K562 (cell line): Measurements from ENCODE around the gene ZFP36. TPM values are rescaled to one million over a fixed set of nuclear protein-coding genes. Genes with fewer than 3 reads are reported as not detected.

Source experiments
- ARID2 ChIP-seq: fragments of 450-650 bp; IDR thresholded peaks from 2 replicates; pipeline ENCODE4 v1.6.1; 2017; ENCODE audit warnings: antibody characterized with exemption, mild to moderate bottlenecking
- CREB3 ChIP-seq: fragments of 450-650 bp; conservative IDR thresholded peaks from 2 replicates; pipeline ENCODE4 v1.6.1; 2016; ENCODE audit warnings: missing genetic modification characterization, low read depth, mild to moderate bottlenecking, missing compliant biosample characterization, moderate library complexity
- ELF2 ChIP-seq: fragments of 250-450 bp; sonication (Bioruptor Pico); IDR thresholded peaks from 2 replicates; pipeline ENCODE4 v1.5.0; 2021; ENCODE audit warnings: mild to moderate bottlenecking
- EP400 ChIP-seq: fragments of 450-650 bp; IDR thresholded peaks from 2 replicates; pipeline ENCODE4 v1.6.1; 2017; ENCODE audit warnings: antibody characterized with exemption, mild to moderate bottlenecking, moderate library complexity
- ETV1 ChIP-seq: fragments of 450-650 bp; conservative IDR thresholded peaks from 2 replicates; pipeline ENCODE4 v1.6.1; 2016; ENCODE audit warnings: missing genetic modification characterization, control low read depth, low read depth, missing compliant biosample characterization
- ID3 ChIP-seq, 2 experiments: fragments of 250-450 bp in 1 of 2; fragments of 450-650 bp in 1 of 2; sonication (Bioruptor Pico) in 1 of 2; IDR thresholded peaks; 2 replicates each; pipeline versions ENCODE4 v1.6.1 to v1.8.0; 2016 to 2021; ENCODE audit warnings: mild to moderate bottlenecking in 2 of 2, moderate library complexity in 2 of 2, missing compliant biosample characterization in 1 of 2, missing genetic modification characterization in 1 of 2
- IRF9 ChIP-seq: fragments of 450-650 bp; IDR thresholded peaks from 2 replicates; pipeline ENCODE4 v1.6.1; 2016; ENCODE audit warnings: missing biosample characterization, missing genetic modification characterization
- MAFG ChIP-seq: fragments of 450-650 bp; conservative IDR thresholded peaks from 2 replicates; pipeline ENCODE4 v1.6.1; 2016; ENCODE audit warnings: missing genetic modification characterization, missing compliant biosample characterization
- MAZ ChIP-seq, 2 experiments: fragments of 450-650 bp in 1 of 2; sonication (generic) in 1 of 2; formaldehyde crosslinking; IDR thresholded peaks in 1 of 2; conservative IDR thresholded peaks in 1 of 2; 2 replicates each; pipeline versions ENCODE4 v1.4.0 to v1.5.0; 2020; ENCODE audit warnings: mild to moderate bottlenecking in 1 of 2, missing genetic modification reagents in 1 of 2
- NFYB ChIP-seq: IDR thresholded peaks from 2 replicates; pipeline ENCODE4 v1.6.1; 2011; ENCODE audit warnings: mild to moderate bottlenecking, moderate library complexity; ENCODE audit not compliant: insufficient read length; ENCODE audit errors: extremely low read depth
- RFX7 ChIP-seq: fragments of 250-450 bp; sonication (Bioruptor Pico); IDR thresholded peaks from 2 replicates; pipeline ENCODE4 v1.5.1; 2021; ENCODE audit warnings: mild to moderate bottlenecking
- RNF219 ChIP-seq: fragments of 250-450 bp; sonication (Bioruptor Pico); IDR thresholded peaks from 2 replicates; pipeline ENCODE4 v1.5.0; 2022; ENCODE audit warnings: mild to moderate bottlenecking
- SMARCA4 ChIP-seq: fragments of 450-650 bp; IDR thresholded peaks from 2 replicates; pipeline ENCODE4 v1.6.1; 2016
- ZNF134 ChIP-seq: fragments of 250-450 bp; sonication (Bioruptor Pico); conservative IDR thresholded peaks from 2 replicates; pipeline ENCODE4 v1.4.0; 2020
- ZNF140 ChIP-seq: fragments of 250-450 bp; sonication (Bioruptor Pico); IDR thresholded peaks from 2 replicates; pipeline ENCODE4 v1.8.0; 2021; ENCODE audit warnings: moderate library complexity, mild to moderate bottlenecking, inconsistent platforms
- ZNF507 ChIP-seq: conservative IDR thresholded peaks from 2 replicates; pipeline ENCODE4 v1.6.1; 2017; ENCODE audit warnings: missing genetic modification characterization, missing compliant biosample characterization
- ZNF551 ChIP-seq: fragments of 250-450 bp; sonication (Bioruptor Pico); IDR thresholded peaks from 2 replicates; pipeline ENCODE4 v1.5.0; 2021; ENCODE audit warnings: mild to moderate bottlenecking, moderate library complexity
- ZNF589 ChIP-seq: fragments of 200-800 bp; sonication (Bioruptor generic); IDR thresholded peaks from 2 replicates; pipeline ENCODE4 v1.6.1; 2016; ENCODE audit warnings: low read depth, missing genetic modification characterization, missing compliant biosample characterization
- ZSCAN29 ChIP-seq: fragments of 450-650 bp; IDR thresholded peaks from 2 replicates; pipeline ENCODE4 v1.6.1; 2017
- polyA plus RNA-seq, 8 experiments: library from polyadenylated mRNA; depleted of rRNA in 4 of 8; stranded (reverse) in 5 of 8; unstranded in 3 of 8; fragments of >200 nt; fragmentation: Nextera tagmentation in 2 of 8; fragmentation: Illumina TruSeq in 1 of 8; extraction: Ambion mirVana in 2 of 8; extraction: Trizol in 1 of 8; gene quantifications; 2 replicates each; pipeline versions ENCODE4 v1.2.1 to v1.2.3, GENCODE V29; 2011 to 2014; ENCODE audit warnings: inconsistent platforms in 1 of 8, missing spikeins in 1 of 8
- total RNA-seq, 7 experiments: library from RNA; depleted of rRNA in 6 of 7; stranded (reverse); fragments of >200 nt in 6 of 7; fragmentation: Illumina TruSeq in 2 of 7; extraction: Trizol in 2 of 7; gene quantifications; 2 replicates each; pipeline versions ENCODE4 v1.2.1 to v1.2.3, GENCODE V29; 2011 to 2021; ENCODE audit warnings: low replicate concordance in 1 of 7
- TF ChIP-seq, protein P1 (sequence below): fragments of 250-450 bp; sonication (Bioruptor Pico); IDR thresholded peaks from 2 replicates; pipeline ENCODE4 v1.4.0; 2020; ENCODE audit warnings: borderline replicate concordance

Gene ZFP36
- total and polyA plus RNA-seq, 9 of the 15 experiments (the other 6 are each of a cell fraction or from before 2014, with no cell fraction given) = 1.0 to 20.1 (median 3.5) TPM

DNA sequence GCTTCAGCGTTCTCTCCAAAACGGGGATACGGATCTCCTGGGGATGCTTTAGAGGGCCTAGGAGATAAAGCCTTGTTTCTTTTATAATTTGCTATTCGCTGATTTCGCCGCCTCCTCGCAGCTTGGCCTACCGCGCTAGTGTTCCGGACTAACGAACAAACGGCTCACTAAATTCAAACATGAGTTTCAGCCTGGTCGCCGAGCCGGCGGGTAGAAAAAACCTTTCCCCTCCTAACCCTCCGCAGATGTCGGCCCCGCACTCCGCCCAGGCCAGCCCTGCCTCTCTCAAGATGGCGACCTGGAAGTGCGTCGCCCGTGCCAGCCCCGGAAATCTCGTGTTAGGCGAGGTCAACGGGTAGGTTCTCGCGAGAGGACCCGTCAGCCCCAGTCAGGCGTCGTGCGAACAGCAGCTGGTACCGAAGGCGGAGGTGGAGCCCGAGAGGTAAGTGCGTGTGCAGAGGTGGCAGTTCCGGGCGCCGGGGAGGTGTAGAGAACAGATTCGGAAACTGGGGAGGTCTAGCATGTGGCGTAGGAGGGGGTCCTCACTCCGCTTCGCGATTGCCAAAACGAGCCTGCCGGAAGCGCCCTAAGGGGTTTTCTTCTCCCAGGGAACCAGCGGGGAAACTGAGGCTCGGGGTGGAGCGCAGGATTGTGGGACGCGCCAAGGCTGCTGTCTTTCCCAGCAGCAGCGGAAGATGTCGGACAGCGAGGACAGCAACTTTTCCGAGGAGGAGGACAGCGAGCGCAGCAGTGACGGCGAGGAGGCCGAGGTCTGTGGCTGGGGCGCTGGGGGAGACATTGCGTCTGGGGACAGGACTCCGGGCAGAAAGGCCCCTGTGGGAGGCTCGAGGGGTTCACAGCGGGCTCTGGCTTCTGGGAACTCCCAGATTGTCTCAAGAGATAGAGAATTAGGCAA is 38.8 kb downstream of the ZFP36 start, which contains the start of gene SUPT5H (continued):
- TF ChIP-seq IRF9 (tag) (no peak), ZNF140 (CRISPR knock-in tag) (no peak), ZNF551 (no peak), ZNF134 (CRISPR knock-in tag) (no peak), ID3 (CRISPR knock-in tag; IDR thresholded peaks at IDR 0.05) (no peak), ID3 (tag; IDR thresholded peaks at IDR 0.05) (no peak), EP400 (peak; percentile 93), ZSCAN29 (no peak), RFX7 (no peak), NFYB (no peak), MAFG (tag) (no peak), RNF219 (CRISPR knock-in tag) (no peak), ETV1 (tag) (no peak; the same call in none of the 2 replicates), ELF2 (CRISPR knock-in tag) (peak; percentile 78; the same call in 1 of the 2 replicates), ARID2 (no peak), CREB3 (tag) (no peak), ZNF589 (CRISPR knock-in tag) (no peak), MAZ (CRISPR knock-in tag; conservative IDR thresholded peaks at IDR 0.05 in 1 of 2, IDR thresholded peaks at IDR 0.05 in 1 of 2) (peak; percentile 59 to 64; a peak in 3 of 4 replicates), SMARCA4 (peak; percentile 26; the same call in 1 of the 2 replicates), ZNF507 (no peak)
- TF ChIP-seq, protein P1, sequence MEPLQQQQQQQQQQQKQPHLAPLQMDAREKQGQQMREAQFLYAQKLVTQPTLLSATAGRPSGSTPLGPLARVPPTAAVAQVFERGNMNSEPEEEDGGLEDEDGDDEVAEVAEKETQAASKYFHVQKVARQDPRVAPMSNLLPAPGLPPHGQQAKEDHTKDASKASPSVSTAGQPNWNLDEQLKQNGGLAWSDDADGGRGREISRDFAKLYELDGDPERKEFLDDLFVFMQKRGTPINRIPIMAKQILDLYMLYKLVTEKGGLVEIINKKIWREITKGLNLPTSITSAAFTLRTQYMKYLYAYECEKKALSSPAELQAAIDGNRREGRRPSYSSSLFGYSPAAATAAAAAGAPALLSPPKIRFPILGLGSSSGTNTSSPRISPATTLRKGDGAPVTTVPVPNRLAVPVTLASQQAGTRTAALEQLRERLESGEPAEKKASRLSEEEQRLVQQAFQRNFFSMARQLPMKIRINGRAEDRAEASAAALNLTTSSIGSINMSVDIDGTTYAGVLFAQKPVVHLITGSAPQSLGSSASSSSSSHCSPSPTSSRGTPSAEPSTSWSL (CRISPR knock-in tag) = no peak
